ENCODE measurements around the gene LETM1. TPM values are rescaled to one million over a fixed set of nuclear protein-coding genes. Genes with fewer than 3 reads are reported as not detected.

LETM1 gene
- total and polyA plus RNA-seq, 2 of the 13 experiments (the other 11 are each of a cell fraction or from before 2014, with no cell fraction given) = 9.7 to 41.6 TPM

- TF ChIP-seq ZIK1 (CRISPR knock-in tag; IDR thresholded peaks at IDR 0.05; ENCODE audit: borderline replicate concordance, low read depth) (peak; percentile 72; the same call in 1 of the 2 replicates), ZNF792 (CRISPR knock-in tag; IDR thresholded peaks at IDR 0.05) (0 out of 2 replicates have a peak, but pooled peaks have one; percentile 13), ZNF549 (CRISPR knock-in tag; IDR thresholded peaks at IDR 0.05) (no peak), ZNF136 (CRISPR knock-in tag; IDR thresholded peaks at IDR 0.05; ENCODE audit: low read depth) (no peak), MLX (CRISPR knock-in tag; IDR thresholded peaks at IDR 0.05) (peak; percentile 95), KMT2B (CRISPR knock-in tag; IDR thresholded peaks at IDR 0.05) (peak; percentile 40; the same call in 1 of the 2 replicates), ZSCAN21 (CRISPR knock-in tag; IDR thresholded peaks at IDR 0.05; ENCODE audit: borderline replicate concordance) (peak; percentile 79; the same call in 1 of the 2 replicates), ZBED4 (CRISPR knock-in tag; IDR thresholded peaks at IDR 0.05; ENCODE audit: borderline replicate concordance) (peak; percentile 82; the same call in 1 of the 2 replicates), BHLHE40 (IDR thresholded peaks at IDR 0.05; ENCODE audit: low read length) (peak; percentile 61), ZNF460 (CRISPR knock-in tag; IDR thresholded peaks at IDR 0.05; ENCODE audit: borderline replicate concordance) (no peak), CREBL2 (CRISPR knock-in tag; IDR thresholded peaks at IDR 0.05; ENCODE audit: borderline replicate concordance) (no peak), CBX5 (CRISPR knock-in tag; IDR thresholded peaks at IDR 0.05; ENCODE audit: borderline replicate concordance) (peak; percentile 61; the same call in 1 of the 2 replicates), SKI (IDR thresholded peaks at IDR 0.05; ENCODE audit: partially characterized antibody) (peak; percentile 55), ARID4A (CRISPR knock-in tag; IDR thresholded peaks at IDR 0.05; ENCODE audit: borderline replicate concordance) (peak; percentile 66; the same call in 1 of the 2 replicates), ZBTB7A (CRISPR knock-in tag; IDR thresholded peaks at IDR 0.05) (no peak), HNRNPK (IDR thresholded peaks at IDR 0.05; ENCODE audit: low read depth, low read length, poor library complexity, severe bottlenecking) (peak; percentile 16), JUN (CRISPR knock-in tag; IDR thresholded peaks at IDR 0.05) (no peak), STAG1 (CRISPR knock-in tag; IDR thresholded peaks at IDR 0.05) (peak; percentile 24), HNF4G (IDR thresholded peaks at IDR 0.05; ENCODE audit: borderline replicate concordance, low read depth, low read length) (no peak; the same call in 1 of the 2 replicates), HNF4G (CRISPR knock-in tag; IDR thresholded peaks at IDR 0.05; ENCODE audit: borderline replicate concordance, low read depth) (peak; percentile 81; the same call in 1 of the 2 replicates), SALL1 (CRISPR knock-in tag; IDR thresholded peaks at IDR 0.05) (peak; percentile 64; the same call in 1 of the 2 replicates)
Observed at GRCh38 chr4:1776521-1777161, 79.3 kb downstream of the LETM1 start (continued).
